Amygdala (tissue), 56 donors: ENCODE results near the gene MND1.
"Not testable (repeated sequence)": the region's sequence is repeated elsewhere in the genome, so short reads cannot be mapped to it uniquely, and the experiment has no call there.

Experiments
- DNase-seq, 56 donors: peaks; one replicate each; lab custom pipeline; 2025; lab: John Stamatoyannopoulos, UW

MND1 gene

DNA sequence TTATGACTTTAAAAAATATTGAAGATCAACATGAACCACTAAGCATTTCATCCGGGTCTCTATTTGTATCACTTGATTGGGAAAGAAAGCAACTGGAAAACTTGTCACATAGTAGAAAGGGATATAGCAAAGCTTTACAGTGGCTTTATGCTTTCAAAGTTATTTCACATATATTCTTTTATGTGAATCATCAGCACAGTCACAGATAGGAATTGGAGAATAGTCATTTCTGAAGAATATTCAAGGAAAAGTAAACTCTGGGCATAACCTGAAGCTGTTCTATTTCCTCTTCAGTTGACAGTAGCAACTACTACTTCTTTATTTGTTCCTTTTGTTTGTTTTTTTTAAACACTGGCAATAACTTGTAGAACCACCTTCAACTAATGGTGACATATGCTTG lies 50.5 kb downstream of the MND1 start:
- DNase-seq: no peak

DNA sequence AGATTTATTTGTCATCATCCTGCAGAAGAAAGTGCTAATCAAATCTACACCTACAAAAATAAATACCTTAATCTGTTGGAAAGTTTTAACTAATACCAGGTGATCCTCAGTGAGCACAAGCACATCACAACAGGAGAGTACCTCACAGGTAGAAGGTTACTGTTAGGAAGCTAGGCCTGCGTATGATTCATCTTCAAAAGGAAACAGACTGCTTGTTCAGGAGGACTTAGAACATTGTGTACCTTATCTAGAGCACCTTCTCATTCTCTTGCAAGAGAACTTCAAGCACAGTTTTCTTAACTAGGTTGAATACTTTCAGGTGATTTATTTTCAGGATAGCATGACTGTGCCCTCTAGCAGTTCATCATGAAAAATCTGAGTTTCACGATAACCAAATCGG lies 54.2 kb downstream of the MND1 start:
- no peak for DNase-seq

DNA sequence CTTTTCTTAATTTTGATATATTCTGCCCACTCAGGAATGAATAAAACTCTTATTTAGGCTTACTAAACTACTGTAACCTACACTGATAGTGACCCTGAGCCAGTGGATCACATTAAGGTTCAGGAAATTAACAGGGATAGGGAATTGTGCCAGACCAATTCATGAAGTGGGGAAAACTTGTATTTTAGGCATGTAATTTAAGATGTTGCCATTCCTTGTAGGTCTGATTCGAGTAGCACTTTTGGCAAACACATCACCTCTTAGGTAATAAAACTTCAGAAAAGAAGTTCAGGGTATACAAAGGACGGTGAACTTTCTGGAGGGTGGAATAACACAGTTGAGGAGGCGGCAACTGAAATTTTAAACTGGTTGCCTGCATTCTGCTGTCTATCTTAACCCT lies 54.9 kb downstream of the MND1 start:
- no peak for DNase-seq

DNA sequence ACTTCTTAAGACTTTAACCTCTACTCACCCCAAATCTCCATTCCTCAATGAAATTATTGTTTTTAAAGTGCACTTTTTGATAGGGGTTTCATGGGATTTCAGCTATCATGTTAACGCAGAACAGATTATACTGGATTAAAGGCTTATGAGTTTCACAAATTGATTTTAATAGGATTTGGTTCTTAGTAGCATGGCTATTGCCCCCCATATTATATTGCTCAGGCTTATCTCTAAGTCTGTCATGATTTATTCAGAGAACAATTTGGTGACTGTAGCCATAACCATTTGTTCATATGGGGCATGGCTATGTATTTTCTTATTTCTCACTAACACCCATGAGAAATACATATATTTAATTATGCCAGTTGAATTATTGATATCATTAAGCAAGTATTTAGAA lies 57.0 kb downstream of the MND1 start:
- no peak for DNase-seq

DNA sequence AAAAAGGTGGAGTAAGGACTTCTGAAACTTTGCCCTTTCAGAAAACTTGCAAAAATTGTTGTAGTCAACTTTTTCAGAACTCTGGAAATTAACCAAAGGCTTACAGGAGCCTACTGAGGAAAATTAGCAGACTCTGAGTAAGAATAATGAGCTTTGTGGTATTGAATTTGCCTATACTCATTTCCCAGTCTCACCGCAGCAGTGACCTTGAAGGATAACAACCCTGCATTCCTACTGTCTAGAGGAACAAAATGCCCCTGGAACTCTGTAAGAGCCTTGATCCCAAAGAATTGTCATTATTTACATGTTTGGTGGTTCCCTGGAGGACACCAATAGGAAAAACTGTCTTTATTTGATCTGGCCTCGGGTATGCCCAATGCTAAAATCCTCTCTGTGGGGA lies 57.9 kb downstream of the MND1 start:
- DNase-seq: no peak

DNA sequence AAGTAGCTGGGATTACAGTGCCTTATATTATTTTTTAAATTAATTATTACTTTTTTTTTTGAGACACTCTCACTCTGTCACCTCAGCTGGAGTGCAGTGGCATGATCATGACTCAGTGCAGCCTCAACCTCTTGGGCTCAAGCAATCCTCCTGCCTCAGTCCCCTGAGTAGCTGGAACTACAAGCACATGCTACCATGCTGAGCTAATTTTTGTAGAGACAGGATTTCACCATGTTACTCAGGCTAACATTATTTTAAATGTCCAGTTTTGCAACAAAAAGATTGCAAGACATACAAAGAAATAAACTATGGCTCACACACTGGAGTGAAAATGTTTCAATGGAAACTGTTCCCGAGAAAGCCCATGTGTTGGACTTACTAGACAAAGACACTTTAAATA lies 59.2 kb downstream of the MND1 start:
- no peak for DNase-seq

DNA sequence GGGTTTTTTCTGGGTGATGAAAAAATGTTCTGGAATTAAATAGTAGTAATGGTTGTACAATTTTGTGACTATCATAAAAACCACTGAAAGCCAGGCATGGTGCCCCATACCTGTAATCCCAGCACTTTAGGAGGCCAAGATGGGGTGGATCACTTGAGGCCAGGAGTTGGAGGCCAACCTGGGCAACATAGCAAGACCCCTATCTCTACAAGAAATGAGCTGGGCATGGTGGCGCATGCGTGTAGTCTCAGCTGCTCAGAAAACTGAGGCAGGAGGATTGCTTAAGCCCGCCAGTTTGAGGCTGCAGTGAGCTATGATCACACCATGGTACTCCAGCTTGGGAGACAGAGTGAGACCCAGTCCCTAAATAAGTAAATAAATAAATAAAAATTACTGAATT lies 63.4 kb downstream of the MND1 start:
- DNase-seq: no peak

DNA sequence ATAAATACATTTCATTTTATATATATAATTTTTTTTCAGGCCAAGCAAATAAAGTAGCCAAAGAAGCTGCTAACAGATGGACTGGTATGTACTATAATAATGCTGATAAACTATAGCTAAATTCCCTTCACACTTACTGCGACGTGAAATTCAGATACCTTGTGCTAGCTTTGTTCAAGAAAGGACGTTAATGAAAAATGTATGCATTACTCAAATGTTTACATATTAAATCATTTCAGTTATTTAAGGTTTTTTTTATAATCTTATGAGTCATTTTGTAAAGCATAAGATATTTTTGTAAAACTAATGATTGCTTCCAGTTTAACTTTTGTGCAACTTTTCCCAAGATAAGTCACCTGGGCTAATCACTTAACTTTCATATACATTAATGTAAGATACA lies 64.4 kb downstream of the MND1 start:
- DNase-seq: no peak

DNA sequence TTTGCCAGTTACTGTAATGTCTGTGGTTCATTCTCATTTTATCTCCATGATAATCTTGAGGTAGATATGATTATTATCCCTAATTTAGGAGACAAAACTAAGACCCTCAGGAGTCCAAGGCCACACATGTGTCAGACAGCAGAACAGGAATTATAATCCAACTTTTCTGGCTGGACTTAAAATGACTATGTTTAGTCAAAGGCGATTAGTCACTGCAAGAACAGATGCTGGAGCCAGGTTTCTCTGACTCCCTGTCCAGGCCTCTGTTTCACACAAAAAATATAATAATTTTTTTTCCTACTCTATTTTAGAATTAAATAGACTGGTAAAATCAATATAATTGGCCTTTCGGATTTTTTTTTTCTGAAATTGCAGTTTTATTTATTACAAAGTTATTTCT lies 64.9 kb downstream of the MND1 start:
- DNase-seq: no peak

DNA sequence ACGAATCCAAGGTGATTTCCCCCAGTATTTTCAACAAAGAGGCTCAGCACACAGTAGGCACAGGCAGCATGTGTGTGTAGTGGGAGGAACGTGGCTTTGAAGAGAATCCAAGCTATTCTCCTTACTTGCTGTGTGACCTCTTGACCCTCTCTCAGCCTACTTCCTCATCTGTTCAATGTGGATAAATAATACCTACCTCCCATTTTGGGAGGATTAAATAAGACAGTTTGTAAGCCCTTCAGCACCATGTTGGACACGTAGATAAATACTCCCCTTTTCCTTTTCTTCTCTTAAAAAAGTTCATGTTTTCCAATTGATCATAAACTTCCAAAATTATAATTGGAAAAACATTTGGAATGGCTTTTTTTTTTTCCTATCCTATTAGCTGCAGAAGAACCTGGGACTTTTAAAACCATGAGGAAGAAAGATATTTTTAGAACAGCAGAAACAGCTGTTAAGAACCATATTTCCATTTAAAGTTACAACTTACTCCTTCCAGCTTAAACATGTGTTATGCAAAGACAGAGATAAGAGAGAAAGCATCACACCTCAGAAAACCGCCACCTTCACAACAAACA lies 65.5 kb downstream of the MND1 start:
- DNase-seq: no peak

DNA sequence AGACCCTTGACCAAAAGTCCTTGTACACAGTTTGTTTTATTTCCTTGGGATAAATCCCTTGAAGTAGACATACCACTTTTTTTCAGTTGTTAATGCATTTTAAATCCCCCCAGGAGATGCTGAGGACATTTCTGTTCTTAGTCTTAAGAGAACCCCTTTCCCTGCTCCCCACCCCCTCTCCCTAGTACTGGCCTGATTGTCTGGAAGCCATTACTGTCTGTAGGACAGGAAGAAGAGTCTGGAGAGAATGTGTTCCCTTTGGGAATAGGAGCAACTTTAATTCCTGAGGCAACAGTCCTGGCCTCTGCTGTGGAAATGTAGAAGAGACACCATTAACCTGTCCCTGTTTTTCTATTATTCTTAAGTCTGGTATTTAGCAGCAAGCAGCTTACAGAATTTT lies 69.4 kb downstream of the MND1 start:
- DNase-seq: no peak

DNA sequence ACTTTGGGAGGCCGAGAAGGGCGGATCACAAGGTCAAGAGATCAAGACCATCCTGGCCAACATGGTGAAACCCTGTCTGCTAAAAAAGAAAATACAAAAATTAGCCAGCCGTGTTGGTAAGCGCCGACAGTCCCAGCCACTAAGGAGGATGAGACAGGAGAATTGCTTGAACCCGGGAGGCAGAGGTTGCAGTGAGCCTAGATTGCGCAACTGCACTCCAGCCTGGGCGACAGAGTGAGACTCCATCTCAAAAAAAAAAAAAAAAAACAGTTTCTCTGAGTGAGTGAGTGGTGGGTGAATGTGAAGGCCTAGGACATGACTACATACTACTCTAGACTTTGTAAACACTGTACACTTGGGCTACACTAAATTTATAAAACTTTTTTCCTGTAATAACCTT lies 72.0 kb downstream of the MND1 start:
- not testable (repeated sequence) for DNase-seq

DNA sequence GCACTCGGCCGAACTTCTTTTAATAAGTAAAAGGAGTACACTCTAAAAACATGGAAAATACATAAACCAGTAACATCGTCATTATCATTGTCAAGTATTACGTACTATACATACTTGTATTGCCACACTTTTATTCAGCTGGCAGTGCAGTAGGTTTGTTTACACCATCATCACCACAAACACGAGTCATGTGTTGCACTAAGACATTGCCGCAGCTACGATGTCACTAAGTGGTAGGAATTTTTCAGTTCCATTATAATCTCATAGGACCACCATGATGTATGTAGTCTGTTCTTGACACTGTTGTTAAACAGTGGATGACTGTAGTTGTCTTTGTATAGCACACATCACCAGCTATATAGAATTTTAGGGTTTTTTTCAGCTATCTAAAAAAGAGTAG lies 73.6 kb downstream of the MND1 start:
- DNase-seq: no peak

DNA sequence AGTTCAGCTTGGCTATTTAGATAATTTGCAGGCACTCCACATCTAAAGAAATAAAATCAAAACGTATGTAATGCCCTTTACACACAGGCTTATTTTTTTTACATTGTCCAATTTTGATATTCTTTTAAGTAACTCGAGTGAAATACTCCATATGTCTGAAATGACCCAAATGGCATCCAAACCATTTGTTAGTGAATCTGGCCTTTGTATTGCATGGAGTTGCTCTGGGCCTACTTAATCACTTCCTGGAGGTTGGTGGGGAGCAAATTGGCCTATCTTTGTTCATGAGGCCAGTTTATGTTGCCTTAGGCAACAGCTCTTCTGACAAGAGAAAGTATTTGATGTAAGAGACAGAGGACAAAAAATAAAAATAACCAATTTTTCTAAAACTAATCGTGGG lies 74.1 kb downstream of the MND1 start:
- no peak for DNase-seq

DNA sequence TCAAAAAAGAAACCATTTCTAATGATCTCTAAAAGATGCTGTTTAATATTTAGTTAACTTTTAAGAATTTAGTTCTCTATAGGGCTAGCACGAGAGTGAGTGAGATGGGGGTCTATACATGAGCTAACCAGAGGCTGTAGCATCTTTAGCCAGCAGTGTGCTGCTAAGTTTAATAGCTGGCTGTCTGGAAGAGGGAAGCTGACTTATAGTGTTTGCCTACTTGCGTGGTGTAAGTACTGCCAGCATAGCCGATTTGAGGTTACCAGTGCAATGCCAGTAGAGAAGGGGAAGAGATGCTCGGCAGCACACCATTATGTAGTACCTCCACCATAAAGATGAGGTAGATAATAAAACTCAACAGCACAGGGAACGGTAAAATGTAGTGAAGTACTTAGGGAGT lies 74.5 kb downstream of the MND1 start:
- DNase-seq: no peak

DNA sequence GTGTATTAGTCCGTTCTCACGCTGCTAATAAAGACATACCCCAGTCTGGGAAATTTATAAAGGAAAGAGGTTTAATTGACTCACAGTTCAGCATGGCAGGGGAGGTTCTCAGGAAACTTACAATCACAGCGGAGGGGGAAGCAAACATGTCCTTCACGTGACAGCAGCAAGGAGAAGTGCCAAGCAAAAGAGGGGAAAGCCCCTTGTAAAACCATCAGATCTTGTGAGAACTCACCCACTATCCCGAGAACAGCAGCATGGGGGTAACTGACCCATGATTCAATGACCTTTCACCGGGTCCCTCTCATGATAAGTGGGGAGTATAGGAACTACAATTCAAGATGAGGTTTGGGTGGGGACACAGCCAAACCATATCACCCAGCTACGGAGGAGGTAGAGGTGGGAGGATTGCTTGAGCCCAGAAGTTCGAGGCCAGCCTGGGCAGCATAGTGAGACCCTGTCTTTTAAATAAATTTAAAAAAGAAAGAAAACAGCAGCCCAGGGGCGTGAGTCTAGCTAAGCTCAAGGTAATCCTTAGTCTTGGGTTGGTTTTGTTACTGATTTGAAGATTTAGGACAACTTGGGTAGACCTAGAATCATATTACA lies 75.3 kb downstream of the MND1 start:
- no peak for DNase-seq

DNA sequence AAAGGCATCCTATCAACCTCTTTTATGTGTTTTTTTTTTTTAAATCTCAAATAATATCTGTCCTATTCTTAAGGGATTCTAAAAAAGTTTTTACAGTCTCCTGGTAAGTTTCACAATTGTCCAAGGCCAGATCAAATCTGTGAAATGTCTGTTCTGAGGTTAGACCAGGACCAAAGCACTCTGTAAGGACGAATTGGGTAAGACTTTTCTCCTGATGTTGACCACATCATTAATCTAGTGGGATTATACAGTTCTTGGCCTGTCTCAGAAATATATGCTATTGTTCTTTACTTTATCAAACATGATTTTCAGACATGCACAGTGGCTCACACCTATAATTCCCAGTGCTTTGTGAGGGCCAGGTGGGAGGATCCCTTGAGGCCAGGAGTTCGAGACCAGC lies 75.9 kb downstream of the MND1 start:
- DNase-seq: no peak

DNA sequence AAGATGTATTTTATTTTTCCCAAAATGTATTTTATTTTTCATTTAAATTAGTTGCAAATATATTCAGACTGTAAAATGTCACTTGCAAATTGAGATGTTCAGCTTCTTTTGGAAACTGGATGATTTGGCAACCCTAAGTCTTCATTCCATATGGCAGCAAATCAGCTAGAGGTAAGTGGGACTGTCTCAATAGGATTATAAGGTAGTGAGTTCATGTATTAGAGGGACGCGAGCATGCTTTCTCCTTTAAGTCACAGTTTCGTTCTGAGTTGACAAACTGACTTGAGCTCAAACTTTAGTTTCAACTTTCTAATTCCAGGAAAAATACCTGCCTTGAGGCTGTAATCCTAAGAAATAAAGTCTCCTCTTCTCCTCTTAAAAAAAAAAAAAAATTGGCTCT lies 77.5 kb downstream of the MND1 start:
- no peak for DNase-seq

DNA sequence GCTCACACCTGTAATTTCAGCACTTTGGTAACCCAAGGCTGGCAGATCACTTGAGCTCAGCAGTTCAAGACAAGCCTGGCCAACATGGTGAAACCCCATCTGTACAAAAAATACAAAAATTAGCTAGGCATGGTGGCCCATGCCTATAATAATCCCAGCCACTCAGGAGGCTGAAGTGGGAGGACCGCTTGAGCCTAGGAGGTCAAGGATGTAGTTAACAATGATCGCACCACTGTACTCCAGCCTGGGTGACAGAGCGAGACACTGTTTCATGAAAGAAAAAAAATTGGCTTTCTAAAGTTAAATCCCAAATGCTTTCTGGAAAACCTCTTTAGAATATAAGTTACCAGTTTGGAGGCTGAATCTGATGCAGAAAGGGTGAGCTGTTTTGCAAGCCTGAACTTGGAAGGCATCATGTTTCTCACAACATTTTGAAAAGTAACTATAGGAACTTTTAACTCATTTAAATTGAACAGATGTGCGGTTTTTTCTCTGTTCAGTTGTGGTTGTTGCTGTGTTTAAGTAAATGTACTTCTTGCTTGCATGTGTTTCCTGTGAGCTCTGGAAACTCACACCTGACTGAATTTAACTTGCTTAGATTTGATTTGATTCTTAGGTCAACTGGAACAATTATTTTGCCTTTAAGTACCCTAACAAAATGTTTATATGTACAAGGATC lies 81.9 kb downstream of the MND1 start:
- DNase-seq: no peak

DNA sequence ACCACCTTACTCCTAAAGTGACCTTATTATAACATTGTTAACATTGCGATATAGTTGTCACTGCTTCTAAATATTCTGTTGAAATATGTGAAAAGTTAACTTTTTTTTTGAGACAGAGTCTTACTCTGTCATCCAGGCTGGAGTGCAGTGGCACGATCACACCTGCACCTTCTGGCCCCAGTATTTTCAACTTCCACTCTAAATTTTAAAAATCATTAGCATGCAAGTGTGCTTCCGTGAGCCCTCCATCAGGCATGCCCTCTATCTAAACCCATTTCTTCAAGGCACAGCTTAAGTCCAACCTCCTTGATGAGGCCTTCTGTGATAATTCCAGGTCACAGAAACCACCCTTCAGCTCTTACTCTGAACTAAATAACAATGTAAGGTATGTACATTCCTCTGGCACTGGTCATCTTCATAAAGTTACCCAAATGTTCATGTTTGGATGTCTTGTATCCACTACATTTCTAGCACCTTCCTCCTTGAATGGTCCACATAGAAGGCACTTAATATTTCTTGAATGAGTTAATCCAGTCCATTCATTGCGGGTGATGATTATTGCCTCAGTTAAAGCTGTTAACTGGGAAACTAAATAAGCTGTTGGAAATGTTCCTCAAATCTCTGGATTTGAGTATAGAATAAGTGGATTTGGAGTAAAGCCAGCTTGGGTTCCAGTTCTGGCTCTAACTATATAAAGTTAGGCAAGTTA lies 83.0 kb downstream of the MND1 start:
- DNase-seq: no peak

DNA sequence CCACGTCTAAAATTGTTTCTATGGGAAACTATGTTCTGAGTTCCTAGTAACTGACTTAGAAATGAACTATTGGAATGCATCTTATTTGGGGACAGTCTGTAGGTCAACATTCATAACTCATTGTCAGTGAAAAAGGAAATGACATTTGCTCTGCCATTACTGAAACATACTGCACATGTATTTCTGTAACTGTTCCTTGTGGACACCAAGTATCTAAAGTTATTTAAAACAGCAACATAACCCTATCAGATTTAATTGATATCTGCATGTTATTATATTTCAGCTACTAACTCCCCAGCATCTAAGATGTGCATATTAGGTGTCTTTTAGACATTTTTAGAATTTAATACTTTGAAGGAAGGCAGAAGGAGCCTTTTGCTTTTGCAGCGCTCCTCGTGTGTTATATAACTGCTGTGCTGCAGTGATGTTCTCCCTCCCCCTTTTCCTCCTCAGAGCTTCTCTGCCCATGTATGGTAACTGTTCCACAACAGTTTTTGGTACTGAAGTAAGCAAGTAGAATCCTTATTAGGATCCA lies 84.5 kb downstream of the MND1 start:
- no peak for DNase-seq
